Uterus (tissue), 2 donors: ENCODE data around the gene SERPINB8.

Source experiments
- POLR2A ChIP-seq, 2 donors: fragments of 450-650 bp; IDR thresholded peaks; one replicate each; pipeline ENCODE4 v1.6.1; 2016; ENCODE audit warnings: antibody characterized with exemption in 2 of 2, mild to moderate bottlenecking in 1 of 2, moderate library complexity in 1 of 2
- TF ChIP-seq, protein P1 (sequence below), 4 experiments: fragments of 200-600 bp in 2 of 4; fragments of 450-650 bp in 2 of 4; sonication (generic) in 2 of 4; IDR thresholded peaks; one replicate each; pipeline ENCODE4 v1.5.1; 2016 to 2019; ENCODE audit warnings: antibody characterized with exemption in 4 of 4, mild to moderate bottlenecking in 2 of 4, moderate library complexity in 1 of 4

- TF ChIP-seq, protein P1, sequence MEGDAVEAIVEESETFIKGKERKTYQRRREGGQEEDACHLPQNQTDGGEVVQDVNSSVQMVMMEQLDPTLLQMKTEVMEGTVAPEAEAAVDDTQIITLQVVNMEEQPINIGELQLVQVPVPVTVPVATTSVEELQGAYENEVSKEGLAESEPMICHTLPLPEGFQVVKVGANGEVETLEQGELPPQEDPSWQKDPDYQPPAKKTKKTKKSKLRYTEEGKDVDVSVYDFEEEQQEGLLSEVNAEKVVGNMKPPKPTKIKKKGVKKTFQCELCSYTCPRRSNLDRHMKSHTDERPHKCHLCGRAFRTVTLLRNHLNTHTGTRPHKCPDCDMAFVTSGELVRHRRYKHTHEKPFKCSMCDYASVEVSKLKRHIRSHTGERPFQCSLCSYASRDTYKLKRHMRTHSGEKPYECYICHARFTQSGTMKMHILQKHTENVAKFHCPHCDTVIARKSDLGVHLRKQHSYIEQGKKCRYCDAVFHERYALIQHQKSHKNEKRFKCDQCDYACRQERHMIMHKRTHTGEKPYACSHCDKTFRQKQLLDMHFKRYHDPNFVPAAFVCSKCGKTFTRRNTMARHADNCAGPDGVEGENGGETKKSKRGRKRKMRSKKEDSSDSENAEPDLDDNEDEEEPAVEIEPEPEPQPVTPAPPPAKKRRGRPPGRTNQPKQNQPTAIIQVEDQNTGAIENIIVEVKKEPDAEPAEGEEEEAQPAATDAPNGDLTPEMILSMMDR (IDR thresholded peaks at IDR 0.05), result no peak
- TF ChIP-seq POLR2A (IDR thresholded peaks at IDR 0.05), result no peak
These were observed 27.7 kb downstream of the SERPINB8 start for GRCh38 chr18:63997606-63998005.
